Glomerular endothelial cell (primary cell): ENCODE data around the gene HAUS7. TPM values are rescaled to one million over a fixed set of nuclear protein-coding genes. Genes with fewer than 3 reads are reported as not detected.

Experiments
- DNase-seq: peaks from one replicate; pipeline ENCODE4 v3.0.0-alpha.2; 2011; ENCODE audit warnings: low read depth, low spot score; ENCODE audit errors: extremely low read depth
- total RNA-seq: library from RNA; depleted of rRNA; stranded (reverse); fragments of >200 nt; gene quantifications from 2 replicates; pipeline ENCODE4 v1.2.3, GENCODE V29; 2015

The HAUS7 gene
- total RNA-seq, 1 donor from 2014 or later = 20.2 TPM

GRCh38 chrX:153478746-153479145 lies 8.4 kb upstream of the HAUS7 start:
- DNase-seq = no peak

- DNase-seq = no peak
Measured at GRCh38 chrX:153477901-153478300, 7.5 kb upstream of the HAUS7 start.

GRCh38 chrX:153477364-153477857 lies 7.0 kb upstream of the HAUS7 start:
- no peak for DNase-seq

- no peak for DNase-seq
Measured at GRCh38 chrX:153476666-153477363, 6.4 kb upstream of the HAUS7 start.

GRCh38 chrX:153475751-153476281 lies 5.4 kb upstream of the HAUS7 start:
- DNase-seq = no peak

- DNase-seq = no peak
Measured at GRCh38 chrX:153475271-153475670, 4.9 kb upstream of the HAUS7 start.

GRCh38 chrX:153474718-153475117 lies 4.3 kb upstream of the HAUS7 start:
- DNase-seq = no peak

- no peak for DNase-seq
Measured at GRCh38 chrX:153474266-153474665, 3.9 kb upstream of the HAUS7 start.

- no peak for DNase-seq
Measured at GRCh38 chrX:153473126-153473525, 2.8 kb upstream of the HAUS7 start.

GRCh38 chrX:153471663-153472280 lies 1.4 kb upstream of the HAUS7 start:
- no peak for DNase-seq

GRCh38 chrX:153469811-153470410 lies 465 bp downstream of the HAUS7 start:
- no peak for DNase-seq

GRCh38 chrX:153468008-153468580 lies 2.3 kb downstream of the HAUS7 start:
- no peak for DNase-seq

- DNase-seq = no peak
Measured at GRCh38 chrX:153465691-153466380, 4.5 kb downstream of the HAUS7 start.

- DNase-seq = no peak
Measured at GRCh38 chrX:153464116-153464515, 6.3 kb downstream of the HAUS7 start.

GRCh38 chrX:153463556-153463955 lies 6.8 kb downstream of the HAUS7 start:
- no peak for DNase-seq

- DNase-seq = no peak
Measured at GRCh38 chrX:153463031-153463430, 7.3 kb downstream of the HAUS7 start.

GRCh38 chrX:153462291-153462690 lies 8.1 kb downstream of the HAUS7 start:
- no peak for DNase-seq

- no peak for DNase-seq
Measured at GRCh38 chrX:153460826-153461225, 9.6 kb downstream of the HAUS7 start.

GRCh38 chrX:153459986-153460385 lies 10.4 kb downstream of the HAUS7 start:
- DNase-seq = no peak

GRCh38 chrX:153458476-153458875 lies 11.9 kb downstream of the HAUS7 start:
- no peak for DNase-seq
